Measurements from ENCODE around the gene HNRNPC.
"Not testable (repeated sequence)": the region's sequence is repeated elsewhere in the genome, so short reads cannot be mapped to it uniquely, and the experiment has no call there.

Gene HNRNPC

DNA sequence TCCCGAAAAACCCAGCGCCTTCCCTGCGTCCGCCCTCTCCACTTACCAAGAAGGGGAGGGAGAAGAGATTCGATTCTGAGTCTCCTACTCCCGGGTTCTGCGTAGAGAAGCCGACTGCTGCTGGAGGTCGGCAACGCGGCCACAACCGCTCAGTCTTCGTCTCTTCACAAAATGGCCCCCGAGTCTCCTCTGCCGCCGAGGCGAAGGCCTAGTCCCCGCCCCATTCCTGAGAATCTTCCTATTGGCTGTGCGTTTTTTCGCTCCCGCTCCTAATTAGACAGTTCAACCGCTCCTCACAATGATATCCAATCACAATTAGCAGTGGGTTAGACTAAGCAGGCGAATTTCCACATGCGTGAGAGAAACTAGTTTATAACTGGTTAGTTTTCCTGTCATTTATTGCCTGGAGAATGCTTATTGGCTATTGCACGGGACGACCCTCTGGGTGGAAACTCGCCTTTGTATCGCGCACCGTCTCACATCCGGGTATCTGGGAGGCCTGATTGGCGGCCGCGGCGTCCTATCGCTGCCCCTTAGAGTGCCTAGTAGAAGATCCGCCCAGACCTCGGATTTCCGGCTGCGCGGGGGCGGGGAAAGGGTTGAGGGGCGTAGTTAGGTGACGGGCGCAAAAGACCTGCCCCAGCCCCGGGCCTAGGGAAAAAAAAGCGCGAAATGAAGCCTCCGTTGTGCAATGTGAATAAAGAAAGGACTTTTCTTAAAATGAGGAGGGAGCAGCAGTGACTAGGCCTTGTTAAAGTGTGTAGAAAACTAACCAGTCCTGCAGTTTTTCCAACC, at the start of gene HNRNPC:
TSS of gene HNRNPC (minus strand) at position 191 of the 795 bp plus-strand sequence. CDS start 35,249 bp downstream, outside the sequence.
- DNase-seq = peak; percentile 100

DNA sequence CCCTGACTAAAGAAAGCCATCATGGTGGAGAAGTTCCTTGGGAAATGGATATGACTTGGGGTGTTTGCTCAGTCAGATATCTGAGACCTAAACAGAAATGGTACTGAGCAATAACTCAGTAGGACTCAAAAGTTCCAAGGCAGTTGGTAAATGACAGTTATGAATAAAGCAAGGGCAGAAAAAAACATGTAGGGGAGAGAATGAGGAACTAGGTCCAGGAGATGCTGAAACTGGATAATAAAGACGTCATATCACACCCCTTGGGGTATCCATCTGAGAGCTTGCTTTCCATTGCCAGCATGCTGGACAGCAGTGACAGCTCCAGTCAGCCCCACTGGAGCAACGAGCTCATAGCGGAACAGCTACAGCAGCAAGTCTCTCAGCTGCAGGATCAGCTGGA, 48.2 kb upstream of the HNRNPC start:
- DNase-seq = no peak

DNA sequence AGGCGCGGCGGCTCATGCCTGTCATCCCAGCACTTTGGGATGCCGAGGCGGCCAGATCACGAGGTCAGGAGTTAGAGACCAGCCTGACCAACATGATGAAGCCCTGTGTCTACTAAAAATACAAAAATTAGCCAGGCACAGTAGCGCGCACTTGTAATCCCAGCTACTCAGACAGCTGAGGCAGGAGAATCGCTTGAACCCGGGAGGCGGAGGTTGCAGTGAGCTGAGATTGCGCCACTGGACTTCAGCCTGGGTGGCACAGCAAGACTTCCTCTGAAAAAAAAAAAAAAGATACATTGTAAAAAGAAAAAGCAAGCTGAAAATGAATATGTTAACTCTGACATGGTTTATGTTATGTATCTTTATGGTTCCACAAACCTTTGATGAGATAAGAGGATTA, 44.3 kb upstream of the HNRNPC start:
- DNase-seq = no peak

DNA sequence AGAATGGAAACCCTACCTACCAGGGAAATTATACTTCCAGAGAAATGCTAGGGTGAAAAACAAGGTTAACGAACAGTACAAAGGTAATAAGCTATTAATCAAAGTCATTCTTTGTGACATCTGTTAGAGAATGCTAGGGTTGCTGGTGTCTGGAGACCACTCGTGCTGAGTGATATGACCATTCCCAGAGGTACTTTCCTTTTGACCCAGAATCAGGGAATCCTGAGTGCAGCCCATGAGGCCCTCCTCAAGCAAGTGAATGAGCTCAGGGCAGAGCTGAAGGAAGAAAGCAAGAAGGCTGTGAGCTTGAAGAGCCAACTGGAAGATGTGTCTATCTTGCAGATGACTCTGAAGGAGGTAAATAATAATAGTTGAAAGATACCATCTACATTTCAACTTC, 42.4 kb upstream of the HNRNPC start:
- no peak for DNase-seq

DNA sequence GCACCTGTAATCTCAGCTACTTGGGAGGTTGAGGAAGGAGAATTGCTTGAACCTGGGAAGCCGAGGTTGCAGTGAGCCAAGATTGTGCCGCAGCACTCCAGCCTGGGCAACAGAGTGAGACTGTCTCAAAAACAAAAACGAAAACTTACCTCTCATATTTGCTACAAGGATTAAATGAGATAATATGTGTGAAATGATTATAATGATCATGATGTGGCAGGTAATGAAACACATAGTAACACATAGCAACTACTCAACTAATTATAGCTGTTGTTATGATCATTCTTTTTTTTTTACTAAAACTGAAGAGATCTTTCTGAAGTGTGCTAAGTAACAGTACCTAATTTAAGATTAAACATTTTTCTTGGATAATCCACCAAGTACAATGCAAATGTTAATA, 40.7 kb upstream of the HNRNPC start:
- no peak for DNase-seq

DNA sequence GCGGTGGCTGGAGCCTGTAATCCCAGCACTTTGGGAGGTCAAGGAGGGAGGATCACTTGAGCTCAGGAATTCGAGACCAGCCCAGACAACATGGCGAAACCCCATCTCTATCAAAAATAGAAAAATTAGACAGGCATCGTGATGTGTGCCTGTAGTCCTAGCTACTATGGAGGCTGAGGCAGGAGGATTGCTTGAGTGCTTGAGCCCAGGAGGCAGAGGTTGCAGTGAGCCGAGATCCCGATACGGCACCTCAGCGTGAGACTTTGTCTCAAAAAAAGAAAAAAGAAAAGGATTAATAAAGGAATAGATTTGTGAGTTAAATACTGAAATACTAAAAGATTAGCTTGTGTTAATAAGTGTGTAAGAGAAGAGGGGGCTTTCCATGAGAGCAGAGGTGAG, 40.0 kb upstream of the HNRNPC start:
- DNase-seq = no peak

DNA sequence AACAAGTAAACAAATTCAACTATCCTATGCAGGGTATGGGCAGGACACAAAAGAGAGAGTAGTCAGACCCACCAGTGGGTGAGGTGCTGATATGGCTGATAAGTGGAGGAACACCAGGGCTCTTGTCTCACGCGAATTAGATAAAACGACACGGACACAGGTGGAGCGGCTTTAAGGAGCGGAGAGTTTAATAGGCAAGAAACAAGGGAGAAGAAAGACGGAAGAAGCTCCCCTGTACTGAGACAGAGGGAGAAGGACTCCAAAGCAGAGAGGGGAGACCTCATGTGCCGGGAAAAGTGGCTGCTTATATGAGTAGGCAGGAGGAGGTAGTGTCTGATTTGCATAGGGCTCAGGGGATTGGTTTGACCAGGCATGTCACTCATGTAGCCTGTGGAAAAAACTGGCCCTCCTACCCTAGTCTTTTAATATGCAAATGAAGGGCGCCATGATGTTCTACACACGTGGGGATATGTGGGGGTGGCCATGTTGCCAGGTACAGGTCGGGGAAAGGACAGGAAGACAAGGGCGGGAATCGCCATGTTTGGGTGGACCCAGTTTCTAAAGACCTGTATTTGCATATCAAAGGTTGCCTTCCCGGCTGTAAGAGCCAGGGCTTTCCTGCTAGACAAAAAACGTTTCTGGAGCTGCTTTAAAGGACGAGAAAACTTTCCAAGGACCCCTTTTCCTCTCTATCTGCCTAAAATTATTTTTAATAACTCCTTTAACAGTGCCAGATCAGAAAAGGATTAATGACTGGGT, 39.4 kb upstream of the HNRNPC start:
- DNase-seq = peak; percentile 90

DNA sequence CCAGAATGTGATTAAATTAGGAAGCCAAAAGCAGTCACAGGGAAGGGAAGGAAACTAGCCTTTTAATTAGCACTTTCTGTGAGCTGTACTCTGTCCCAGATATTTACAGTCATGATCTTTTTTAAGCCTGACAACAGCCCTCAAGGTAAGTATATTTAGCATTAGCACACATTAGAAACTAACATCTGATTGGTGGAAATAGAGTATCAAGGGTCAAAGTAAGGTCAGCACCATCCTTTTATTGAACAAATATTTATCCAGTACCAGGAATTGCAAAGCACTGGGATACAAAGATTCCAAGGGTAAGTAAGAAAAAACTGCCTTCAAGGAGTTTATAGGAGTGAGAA, 38.9 kb upstream of the HNRNPC start:
- DNase-seq = no peak

DNA sequence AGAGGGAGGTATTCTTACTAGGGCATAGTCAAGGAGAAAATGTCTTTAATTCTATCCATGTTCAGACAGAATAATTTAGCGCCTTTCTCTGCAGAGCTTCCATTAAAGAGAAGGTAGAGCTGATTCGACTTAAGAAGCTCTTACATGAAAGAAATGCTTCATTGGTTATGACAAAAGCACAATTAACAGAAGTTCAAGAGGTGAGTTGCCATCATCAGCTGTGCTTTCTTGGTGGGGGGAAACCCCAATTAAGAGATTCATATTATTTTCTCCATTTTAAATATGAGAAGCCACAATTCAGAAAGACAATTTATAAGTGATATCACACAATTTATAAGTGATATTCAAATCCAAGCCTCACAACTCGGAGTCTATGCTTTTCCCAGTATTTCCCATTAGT, 38.4 kb upstream of the HNRNPC start:
- DNase-seq = no peak

DNA sequence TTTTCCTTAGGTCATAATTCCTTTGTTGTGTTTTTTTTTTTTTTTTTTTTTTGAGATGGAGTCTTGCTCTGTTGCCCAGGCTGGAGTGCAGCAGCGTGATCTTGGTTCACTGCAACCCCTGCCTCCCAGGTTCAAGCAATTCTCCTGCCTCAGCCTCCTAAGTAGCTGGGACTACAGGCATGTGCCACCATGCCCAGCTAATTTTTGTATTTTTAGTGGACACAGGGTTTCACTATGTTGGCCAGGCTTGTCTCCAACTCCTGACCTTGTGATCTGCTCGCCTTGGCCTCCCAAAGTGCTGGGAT, 33.5 kb upstream of the HNRNPC start:
- not testable (repeated sequence) for DNase-seq

DNA sequence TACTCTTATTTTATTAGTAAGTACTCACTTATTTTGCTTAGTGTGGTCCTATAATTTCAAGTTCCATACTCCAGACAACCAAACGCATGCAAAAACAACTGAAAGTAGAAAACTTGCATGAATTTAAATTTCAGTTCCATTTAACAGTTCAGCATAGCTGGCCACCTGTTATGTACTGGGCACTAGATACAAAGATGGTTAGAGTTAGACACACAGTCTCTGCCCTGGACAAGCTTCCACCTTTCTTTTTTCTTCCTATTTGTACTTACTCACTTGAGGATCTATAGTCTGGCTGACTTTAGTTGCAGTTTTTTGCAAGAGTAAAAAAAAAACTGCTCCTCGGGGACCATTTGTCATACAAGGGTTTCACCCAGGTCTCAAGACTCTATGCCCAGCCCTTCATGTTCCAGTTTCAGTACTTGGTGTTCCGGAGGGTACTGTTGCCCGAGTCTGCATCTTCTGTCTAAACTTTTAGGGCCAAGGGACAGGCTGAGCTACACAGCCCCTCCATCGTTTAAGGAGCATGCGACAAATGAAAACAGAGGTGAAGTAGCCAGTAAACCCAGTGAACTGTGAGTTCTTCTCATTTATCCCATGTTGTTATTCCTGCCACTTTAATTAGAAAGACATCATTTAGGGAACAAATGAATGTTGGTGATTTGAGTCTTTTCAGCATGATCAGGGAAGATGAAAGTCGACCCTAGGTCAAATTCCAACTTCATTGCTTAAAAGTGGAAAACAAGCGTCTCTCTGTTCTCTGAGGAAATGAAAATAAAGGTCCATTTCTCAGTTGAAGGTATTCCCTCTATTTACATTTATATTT, 33.0 kb upstream of the HNRNPC start:
- no peak for DNase-seq

DNA sequence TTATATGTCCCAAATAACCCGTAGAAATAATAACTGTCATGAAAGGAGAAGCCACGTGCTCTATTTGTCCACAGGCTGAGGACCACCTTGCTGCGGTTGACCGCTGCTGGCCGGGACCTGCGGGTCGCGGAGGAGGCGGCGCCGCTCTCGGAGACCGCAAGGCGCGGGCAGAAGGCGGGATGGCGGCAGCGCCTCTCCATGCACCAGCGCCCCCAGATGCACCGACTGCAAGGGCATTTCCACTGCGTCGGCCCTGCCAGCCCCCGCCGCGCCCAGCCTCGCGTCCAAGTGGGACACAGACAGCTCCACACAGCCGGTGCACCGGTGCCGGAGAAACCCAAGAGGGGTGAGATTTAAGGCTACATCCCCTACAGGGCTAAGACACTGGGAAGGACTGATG, 31.6 kb upstream of the HNRNPC start:
- DNase-seq = no peak

DNA sequence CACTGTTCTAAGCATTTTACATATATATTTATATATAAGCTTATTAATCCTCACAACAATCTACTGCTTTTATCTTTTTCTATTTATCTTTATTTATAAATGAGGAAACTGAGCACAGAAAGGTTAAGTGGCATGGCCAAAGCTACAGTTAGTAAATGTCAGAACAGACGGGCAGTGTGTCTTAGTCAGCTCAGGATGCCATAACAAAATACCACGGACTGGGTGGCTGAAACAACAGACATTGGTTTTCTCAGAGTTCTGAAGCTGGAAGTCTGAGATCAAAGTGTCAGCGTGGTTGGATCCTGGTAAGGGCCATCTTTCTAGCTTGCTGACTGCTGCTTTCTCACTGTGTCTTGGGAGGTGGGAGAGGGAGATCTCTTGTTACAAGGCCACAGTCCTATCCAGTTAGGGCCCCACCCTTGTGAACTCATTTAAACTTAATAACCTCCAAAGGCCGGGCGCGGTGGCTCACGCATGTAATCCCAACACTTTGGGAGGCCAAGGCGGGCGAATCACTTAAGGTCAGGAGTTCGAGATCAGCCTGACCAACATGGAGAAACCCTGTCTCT, 30.4 kb upstream of the HNRNPC start:
- DNase-seq = no peak

DNA sequence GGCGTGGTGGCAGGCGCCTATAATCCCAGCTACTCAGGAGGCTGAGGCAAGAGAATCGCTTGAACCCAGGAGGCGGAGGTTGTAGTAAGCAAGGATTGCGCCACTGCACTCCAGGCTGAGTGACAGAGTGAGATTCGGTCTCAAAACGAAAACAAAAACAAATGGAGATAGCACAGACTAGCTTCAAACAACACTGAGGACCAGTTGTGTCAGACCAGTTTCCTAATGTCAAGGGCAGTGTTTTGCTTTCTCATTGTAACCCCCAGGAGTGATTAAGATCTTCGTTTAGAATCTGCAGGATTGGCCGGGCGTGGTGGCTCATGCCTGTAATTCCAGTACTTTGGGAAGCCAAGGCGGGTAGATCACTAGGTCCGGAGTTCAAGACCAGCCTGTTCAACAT, 29.1 kb upstream of the HNRNPC start:
- no peak for DNase-seq

DNA sequence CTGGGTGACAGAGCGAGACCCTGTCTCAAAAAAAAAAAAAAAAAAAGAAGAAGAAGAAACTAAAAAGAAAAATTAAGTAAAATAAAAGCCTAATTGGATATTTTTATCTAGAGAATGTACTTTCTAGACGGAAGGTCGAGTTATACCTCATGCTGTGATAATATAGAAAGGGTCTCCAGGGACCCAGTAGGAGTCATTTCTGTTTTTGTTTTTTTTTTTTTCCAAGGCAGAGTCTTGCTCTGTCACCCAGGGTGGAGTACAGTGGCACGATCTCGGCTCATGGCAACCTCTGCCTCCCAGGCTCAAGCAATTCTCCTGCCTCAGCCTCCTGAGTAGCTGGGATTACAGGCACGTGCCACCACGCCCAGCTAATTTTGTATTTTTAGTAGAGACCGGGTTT, 24.8 kb upstream of the HNRNPC start:
- DNase-seq = not testable (repeated sequence)

DNA sequence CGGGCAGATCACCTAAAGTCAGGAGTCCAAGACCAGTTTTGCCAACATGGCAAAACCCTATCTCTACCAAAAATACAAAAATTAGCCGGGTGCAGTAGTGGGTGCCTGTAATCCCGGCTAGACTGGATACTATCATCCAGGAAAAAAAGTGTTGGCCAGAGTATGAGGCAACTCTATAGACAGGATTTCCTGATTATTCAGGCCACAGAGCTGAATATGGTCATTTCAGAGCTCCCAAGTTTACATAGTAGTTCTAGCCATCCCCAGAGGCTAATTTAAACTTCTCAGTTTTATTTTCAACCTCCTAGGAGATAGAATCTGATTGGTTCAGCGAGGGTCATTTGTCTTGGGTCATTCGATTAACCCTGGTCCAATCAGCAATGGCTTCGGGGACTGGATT, 17.9 kb upstream of the HNRNPC start:
- DNase-seq = no peak

DNA sequence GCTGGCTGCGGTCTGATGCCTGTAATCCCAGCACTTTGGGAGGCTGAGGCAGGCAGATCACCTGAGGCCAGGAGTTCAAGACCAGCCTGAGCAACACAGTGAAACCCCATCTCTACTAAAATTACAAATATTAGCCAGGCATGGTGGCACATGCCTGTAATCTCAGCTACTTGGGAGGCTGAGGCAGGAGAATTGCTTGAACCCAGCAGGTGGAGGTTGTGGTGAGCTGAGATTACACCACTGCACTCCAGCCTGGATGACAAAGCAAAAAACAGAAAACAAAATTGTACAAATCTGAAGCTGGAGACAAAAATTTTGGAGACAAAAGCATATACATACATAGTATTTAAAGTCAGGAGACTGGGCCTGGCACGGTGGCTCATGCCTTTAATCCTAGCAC, 17.3 kb upstream of the HNRNPC start:
- DNase-seq = not testable (repeated sequence)

DNA sequence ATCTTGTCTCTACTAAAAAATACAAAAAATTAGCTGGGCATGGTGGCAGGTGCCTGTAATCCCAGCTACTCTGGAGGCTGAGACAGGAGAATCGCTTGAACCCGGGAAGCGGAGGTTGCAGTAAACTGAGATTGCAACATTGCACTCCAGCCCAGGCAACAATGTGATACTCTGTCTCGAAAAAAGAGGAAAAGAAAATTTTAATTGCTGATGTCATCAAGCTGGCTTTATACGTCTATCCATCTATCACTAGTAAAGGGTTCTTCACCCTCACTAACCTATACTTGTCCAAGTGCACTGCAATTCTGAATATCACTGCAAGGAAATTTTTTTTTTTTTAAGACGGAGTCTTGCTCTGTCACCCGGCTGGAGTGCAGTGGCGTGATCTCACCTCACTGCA, 12.7 kb upstream of the HNRNPC start:
- DNase-seq = not testable (repeated sequence)

DNA sequence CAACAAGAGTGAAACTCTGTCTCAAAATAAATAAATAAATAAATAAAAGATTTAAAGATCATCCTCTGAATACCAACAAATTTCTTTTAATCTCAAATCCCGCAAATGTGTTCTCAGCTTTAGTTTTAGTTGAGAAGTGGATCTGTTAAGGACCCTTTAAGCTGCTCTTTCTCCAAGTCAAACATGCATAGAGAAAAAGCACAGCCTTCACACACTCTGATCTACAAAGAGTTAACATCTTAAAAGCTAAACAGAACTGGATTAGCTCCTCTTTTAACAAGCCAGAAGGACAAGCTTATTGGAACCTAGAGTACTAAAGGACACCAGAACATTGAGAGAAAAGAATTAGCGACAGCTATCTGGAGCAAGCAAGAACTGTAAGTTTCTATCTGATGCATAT, 10.5 kb upstream of the HNRNPC start, which contains the start of gene RPGRIP1:
TSS of gene RPGRIP1 (plus strand) at position 301 of the 400 bp plus-strand sequence. CDS start 7,894 bp downstream, outside the sequence.
- DNase-seq = no peak

DNA sequence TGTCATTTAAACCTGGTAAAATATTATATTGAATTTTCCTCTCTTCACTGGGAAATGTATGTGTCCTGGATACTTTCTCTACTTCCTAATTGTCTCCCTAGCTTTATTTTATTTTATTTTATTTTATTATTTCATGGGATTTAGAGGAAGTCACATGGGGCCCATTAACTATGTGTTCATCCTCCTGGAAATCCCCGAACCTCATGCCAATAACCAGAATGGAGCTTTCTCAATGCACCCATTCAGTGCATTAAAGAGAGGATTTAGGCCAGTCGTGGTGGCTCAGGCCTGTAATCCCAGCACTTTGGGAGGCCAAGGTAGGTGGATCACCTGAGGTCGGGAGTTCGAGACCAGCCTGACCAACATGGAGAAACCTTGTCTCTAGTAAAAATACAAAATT, 9.4 kb upstream of the HNRNPC start:
- DNase-seq = no peak

DNA sequence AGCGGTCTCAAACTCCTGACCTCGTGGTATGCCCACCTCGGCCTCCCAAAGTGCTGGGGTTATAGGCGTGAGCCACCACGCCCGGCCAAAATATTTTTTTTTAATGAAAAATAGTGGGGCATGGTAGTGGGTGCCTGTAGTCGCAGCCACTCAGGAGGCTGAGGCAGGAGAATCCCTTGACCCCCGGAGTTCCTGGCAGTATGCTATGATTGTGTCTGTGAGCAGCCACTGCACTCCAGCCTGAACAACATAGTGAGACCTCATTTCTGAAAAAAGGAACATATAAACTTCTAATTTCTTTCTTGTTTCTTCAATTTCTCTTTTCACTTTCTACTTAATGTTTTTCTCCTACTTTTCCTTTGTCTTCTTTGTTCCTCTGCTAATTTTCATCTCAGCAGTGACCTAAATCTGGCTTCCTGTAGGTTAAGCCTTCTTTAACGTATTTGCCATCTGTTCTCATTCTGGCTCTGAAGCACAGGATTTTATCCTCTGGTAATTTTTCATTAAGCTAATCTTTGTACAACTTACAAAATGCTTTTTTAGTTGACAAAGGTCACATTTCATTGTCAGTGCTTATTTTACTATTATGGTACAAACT, 6.1 kb upstream of the HNRNPC start:
- DNase-seq = no peak

DNA sequence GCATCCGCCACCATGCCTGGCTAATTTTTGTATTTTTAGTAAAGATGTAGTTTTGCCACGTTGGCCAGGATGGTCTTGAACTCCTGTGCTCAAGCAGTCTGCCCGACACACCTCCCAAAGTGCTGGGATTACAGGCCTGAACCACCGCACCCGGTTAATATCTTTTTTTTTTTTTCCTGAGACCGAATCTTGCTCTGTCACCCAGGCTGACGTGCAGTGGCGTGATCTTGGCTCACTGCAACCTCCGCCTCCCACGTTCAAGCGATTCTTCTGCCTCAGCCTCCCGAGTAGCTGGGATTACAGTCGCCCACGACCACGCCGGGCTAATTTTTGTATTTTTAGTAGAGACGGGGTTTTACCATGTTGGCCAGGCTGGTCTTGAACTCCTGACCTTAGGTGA, 3.4 kb upstream of the HNRNPC start:
- not testable (repeated sequence) for DNase-seq
